NCI-H2107 treated with DMSO at 0.1 percent for 48 hours (cell line): Measurements from ENCODE around the gene KCTD4.

Experiments
- DNase-seq: peaks from one replicate; lab custom pipeline; 2025; ENCODE audit not compliant: unreplicated experiment; lab: John Stamatoyannopoulos, UW

Gene KCTD4

GRCh38 chr13:45179428-45179827, 21.4 kb downstream of the KCTD4 start:
- no peak for DNase-seq

GRCh38 chr13:45178349-45179162, 22.3 kb downstream of the KCTD4 start:
- no peak for DNase-seq

- DNase-seq, result no peak
Observed at GRCh38 chr13:45174478-45174877, 26.4 kb downstream of the KCTD4 start.

GRCh38 chr13:45168555-45168930, 32.3 kb downstream of the KCTD4 start:
- no peak for DNase-seq

GRCh38 chr13:45167611-45168554, 33.0 kb downstream of the KCTD4 start:
- no peak for DNase-seq

- DNase-seq, result no peak
Observed at GRCh38 chr13:45166858-45167257, 34.0 kb downstream of the KCTD4 start.

- no peak for DNase-seq
Observed at GRCh38 chr13:45162821-45163220, 38.0 kb downstream of the KCTD4 start.

- no peak for DNase-seq
Observed at GRCh38 chr13:45162194-45162593, 38.7 kb downstream of the KCTD4 start.

GRCh38 chr13:45156565-45157361, 44.1 kb downstream of the KCTD4 start:
- DNase-seq, result no peak

GRCh38 chr13:45149964-45150363, 50.9 kb downstream of the KCTD4 start:
- no peak for DNase-seq

GRCh38 chr13:45143346-45143751, 57.5 kb downstream of the KCTD4 start:
- no peak for DNase-seq
